A549 (cell line): Measurements from ENCODE around the gene ADGRF3. TPM values are rescaled to one million over a fixed set of nuclear protein-coding genes. Genes with fewer than 3 reads are reported as not detected.
"Not testable (repeated sequence)": the region's sequence is repeated elsewhere in the genome, so short reads cannot be mapped to it uniquely, and the experiment has no call there.

Experiments
- ATAC-seq, 2 experiments: fragments of 200-7000 bp in 1 of 2; fragments of >200 bp in 1 of 2; cut with Nextera tagmentation in 1 of 2; cut with Tn5 transposase in 1 of 2; 3 replicates each; pipeline versions ENCODE4 v1.8.0 to v1.9.1; 2018 to 2020; ENCODE audit warnings: mild to moderate bottlenecking in 1 of 2, moderate library complexity in 1 of 2
- CTCF ChIA-PET: fragments of 300-600 bp; sonication (Branson Sonifier 250); formaldehyde crosslinking; extraction: SDS; loops from one replicate; lab custom pipeline; 2021; ENCODE audit warnings: antibody characterized with exemption, inconsistent platforms; lab: Yijun Ruan, JAX
- POLR2A ChIA-PET: fragments of 350-600 bp; formaldehyde crosslinking; extraction: SDS; loops from one replicate; lab custom pipeline; 2021; ENCODE audit warnings: antibody characterized with exemption, inconsistent platforms; lab: Yijun Ruan, JAX
- DNase-seq, 2 experiments: peaks; one replicate each; pipeline versions ENCODE4 v3.0.0 to v3.0.0-alpha.2; 2011 to 2016; ENCODE audit warnings: low read depth in 1 of 2, low spot score in 1 of 2
- FAIRE-seq: peaks from 2 replicates; lab custom pipeline; 2011; peaks lifted over from hg19 to GRCh38; lab: Jason Lieb, UNC
- H3K27ac ChIP-seq, 2 experiments: fragments of >200 bp; sonication (Bioruptor Twin); formaldehyde crosslinking; 3 replicates each; pipeline ENCODE4 v1.5.1; 2016 to 2017
- H3K4me1 ChIP-seq: fragments of >200 bp; sonication (Bioruptor Twin); formaldehyde crosslinking; 3 replicates; pipeline ENCODE4 v1.6.1; 2016
- H3K4me2 ChIP-seq: fragments of >200 bp; sonication (Bioruptor Twin); formaldehyde crosslinking; 3 replicates; pipeline ENCODE4 v1.6.1; 2016
- H3K4me3 ChIP-seq: fragments of >200 bp; sonication (Bioruptor Twin); formaldehyde crosslinking; 3 replicates; pipeline ENCODE4 v1.5.1; 2016
- H3K9me3 ChIP-seq: fragments of >200 bp; sonication (Bioruptor Twin); formaldehyde crosslinking; 3 replicates; pipeline ENCODE4 v1.6.1; 2016
- CBX2 ChIP-seq: fragments of 200-600 bp; sonication (generic); IDR thresholded peaks from 2 replicates; pipeline ENCODE4 v1.6.1; 2016; ENCODE audit warnings: low read depth, mild to moderate bottlenecking, borderline replicate concordance
- CTCF ChIP-seq: fragments of >200 bp; sonication (Bioruptor Twin); formaldehyde crosslinking; IDR thresholded peaks from 3 replicates; pipeline ENCODE4 v1.5.1; 2016
- EHMT2 ChIP-seq: fragments of 200-600 bp; sonication (generic); IDR thresholded peaks from 2 replicates; pipeline ENCODE4 v1.6.1; 2016; ENCODE audit warnings: antibody characterized with exemption, low read depth, mild to moderate bottlenecking, moderate library complexity
- FOXS1 ChIP-seq: fragments of 250-450 bp; sonication (Bioruptor Pico); IDR thresholded peaks from 2 replicates; pipeline ENCODE4 v1.5.0; 2020; ENCODE audit warnings: mild to moderate bottlenecking, moderate library complexity
- MAFK ChIP-seq: fragments of 450-650 bp; IDR thresholded peaks from 2 replicates; pipeline ENCODE4 v1.6.1; 2014; ENCODE audit not compliant: partially characterized antibody
- RAD21 ChIP-seq, 2 experiments: fragments of >200 bp in 1 of 2; sonication (Bioruptor Twin) in 1 of 2; formaldehyde crosslinking in 1 of 2; IDR thresholded peaks in 1 of 2; conservative IDR thresholded peaks in 1 of 2; 2 replicates in 1 of 2; 3 replicates in 1 of 2; pipeline ENCODE4 v1.6.1; 2012 to 2018; ENCODE audit warnings: inconsistent platforms in 1 of 2
- RFX5 ChIP-seq: fragments of 450-650 bp; IDR thresholded peaks from 2 replicates; pipeline ENCODE4 v1.7.1; 2014; ENCODE audit warnings: antibody characterized with exemption, mild to moderate bottlenecking, moderate library complexity
- SMC3 ChIP-seq: fragments of >200 bp; sonication (Bioruptor Twin); formaldehyde crosslinking; IDR thresholded peaks from 3 replicates; pipeline ENCODE4 v1.6.1; 2018; ENCODE audit warnings: inconsistent platforms
- WGBS: methylation state at CpG from one replicate; pipeline ENCODE4 v1.1.6; 2017; ENCODE audit errors: missing lambda C conversion rate; 5-methylcytosine and 5-hydroxymethylcytosine counted together
- polyA plus RNA-seq, 4 experiments: library from polyadenylated mRNA; depleted of rRNA in 3 of 4; stranded (reverse); fragments of >200 nt; fragmentation: RNase III in 1 of 4; extraction: RNeasy Plus Mini Kit Qiagen cat#74134 plus additional on column Dnase treatment in 1 of 4; gene quantifications; 2 replicates in 3 of 4; 3 replicates in 1 of 4; pipeline ENCODE4 v1.2.3, GENCODE V29; 2011 to 2017
- TF ChIP-seq, protein P1 (sequence below): fragments of 200-600 bp; sonication (generic); IDR thresholded peaks from 2 replicates; pipeline ENCODE4 v1.6.1; 2016; ENCODE audit warnings: antibody characterized with exemption, mild to moderate bottlenecking, moderate library complexity

The ADGRF3 gene
- polyA plus RNA-seq, 2 of the 4 experiments (the other 2 are of a cell fraction): 0.12 to 0.21 TPM

GRCh38 chr2:26380281-26380680 lies 33.7 kb upstream of the ADGRF3 start (continued):
- no peak for TF ChIP-seq RAD21 (conservative IDR thresholded peaks at IDR 0.05 in 1 of 2, IDR thresholded peaks at IDR 0.05 in 1 of 2)
- TF ChIP-seq FOXS1 (CRISPR knock-in tag): no peak

DNA sequence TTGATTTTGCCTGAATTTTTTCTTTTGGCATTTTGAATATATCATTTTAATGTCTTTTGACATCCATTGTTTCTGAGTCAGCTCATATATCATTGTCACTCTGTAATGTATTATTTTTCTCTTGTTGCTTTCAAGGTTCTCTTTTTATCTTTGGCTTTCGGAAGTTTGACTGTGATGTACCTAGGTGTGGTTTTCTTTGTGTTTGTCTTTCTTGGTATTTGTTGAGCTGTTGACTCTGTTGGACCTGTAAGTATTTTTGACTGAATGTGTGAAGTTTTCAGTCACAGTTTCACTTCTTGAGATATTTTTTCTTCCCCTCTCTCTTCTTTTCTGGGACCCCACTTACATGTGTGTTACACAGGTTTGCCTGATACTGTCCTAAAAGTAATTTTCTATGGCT lies 30.2 kb upstream of the ADGRF3 start:
- CTCF ChIA-PET: no interaction called here
- Histone ChIP-seq H3K9me3 (no peaks in the 10 kb centered on the region), H3K4me3 (no peak overlapping the region), H3K27ac (no peak overlapping the region), H3K4me2 (no peak overlapping the region), H3K4me1 (no peaks in the 10 kb centered on the region)
- no peak for TF ChIP-seq RFX5
- no peak for TF ChIP-seq CTCF
- TF ChIP-seq FOXS1 (CRISPR knock-in tag): no peak
- no peak for TF ChIP-seq SMC3
- 78% methylated on average over 1 of the region's 1 CpG for WGBS
- POLR2A ChIA-PET: no interaction called here
- no peak for DNase-seq
- peak; percentile 7 for FAIRE-seq
- no peak for ATAC-seq

- no CpG with 5 or more reads among the region's 31 CpGs for WGBS
These were observed 24.3 kb upstream of the ADGRF3 start for GRCh38 chr2:26370909-26371308.

DNA sequence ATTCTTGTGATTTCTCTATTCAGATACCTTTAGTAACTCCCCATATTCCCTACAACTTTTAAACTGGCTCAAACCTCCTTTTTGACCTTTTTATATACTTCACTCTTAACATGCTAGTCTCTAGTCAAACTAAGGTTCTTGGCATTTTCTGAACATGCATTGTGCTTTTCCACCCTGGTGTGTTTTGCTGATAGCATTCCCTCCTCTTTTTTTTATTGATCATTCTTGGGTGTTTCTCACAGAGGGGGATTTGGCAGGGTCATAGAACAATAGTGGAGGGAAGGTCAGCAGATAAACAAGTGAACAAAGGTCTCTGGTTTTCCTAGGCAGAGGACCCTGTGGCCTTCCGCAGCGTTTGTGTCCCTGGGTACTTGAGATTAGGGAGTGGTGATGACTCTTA lies 23.1 kb upstream of the ADGRF3 start:
- H3K4me2 ChIP-seq, ATAC-seq, H3K4me1 ChIP-seq, H3K4me3 ChIP-seq, POLR2A ChIA-PET, CTCF ChIA-PET, H3K9me3 ChIP-seq, DNase-seq, FAIRE-seq, H3K27ac ChIP-seq: not testable (repeated sequence)
- no CpG with 5 or more reads among the region's 2 CpGs for WGBS

More at GRCh38 chr2:26370909-26371308, 24.3 kb upstream of the ADGRF3 start:
- H3K4me3 ChIP-seq, FAIRE-seq, ATAC-seq, H3K4me1 ChIP-seq, H3K27ac ChIP-seq, CTCF ChIA-PET, H3K9me3 ChIP-seq, POLR2A ChIA-PET, H3K4me2 ChIP-seq, DNase-seq: not testable (repeated sequence)

DNA sequence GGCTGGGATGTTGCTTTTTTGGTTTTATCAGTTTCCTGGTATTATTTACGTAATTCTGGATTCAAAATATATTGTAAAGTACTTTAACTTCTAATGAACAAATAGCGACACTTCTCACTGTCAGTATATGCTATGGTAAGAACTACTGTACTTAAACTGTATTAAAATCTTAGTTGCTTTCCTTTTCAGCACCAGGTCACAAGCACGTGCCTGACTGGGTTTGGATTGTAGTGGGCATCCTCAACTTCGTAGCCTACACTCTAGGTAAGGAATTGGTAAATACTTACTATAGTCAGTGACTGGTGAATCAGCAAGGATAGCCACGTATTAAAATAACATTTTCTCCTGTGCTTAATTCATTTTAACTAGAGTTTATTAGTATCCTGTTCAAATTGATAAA lies 20.4 kb upstream of the ADGRF3 start:
- FAIRE-seq: peak; percentile 59
- ChIA-PET POLR2A (interaction anchor here (1.5 kb wide), 1 partner anchor 21 kb away, joined by 4 read pairs; the partner anchor contains the start of gene SELENOI), CTCF (interaction anchor here (1.1 to 1.9 kb wide), 2 partner anchors 157 to 211 kb away, joined by 3 to 7 read pairs; no protein-coding TSS in a partner anchor)
- Histone ChIP-seq H3K9me3 (no peaks in the 10 kb centered on the region), H3K27ac (no peak overlapping the region), H3K4me3 (no peak overlapping the region), H3K4me2 (no peak overlapping the region), H3K4me1 (peaks cover 8% of the 10 kb centered on the region; the same call in 2 of the 3 replicates)
- TF ChIP-seq EHMT2 (no peak), CBX2 (no peak), MAFK (no peak)
- TF ChIP-seq, protein P1, sequence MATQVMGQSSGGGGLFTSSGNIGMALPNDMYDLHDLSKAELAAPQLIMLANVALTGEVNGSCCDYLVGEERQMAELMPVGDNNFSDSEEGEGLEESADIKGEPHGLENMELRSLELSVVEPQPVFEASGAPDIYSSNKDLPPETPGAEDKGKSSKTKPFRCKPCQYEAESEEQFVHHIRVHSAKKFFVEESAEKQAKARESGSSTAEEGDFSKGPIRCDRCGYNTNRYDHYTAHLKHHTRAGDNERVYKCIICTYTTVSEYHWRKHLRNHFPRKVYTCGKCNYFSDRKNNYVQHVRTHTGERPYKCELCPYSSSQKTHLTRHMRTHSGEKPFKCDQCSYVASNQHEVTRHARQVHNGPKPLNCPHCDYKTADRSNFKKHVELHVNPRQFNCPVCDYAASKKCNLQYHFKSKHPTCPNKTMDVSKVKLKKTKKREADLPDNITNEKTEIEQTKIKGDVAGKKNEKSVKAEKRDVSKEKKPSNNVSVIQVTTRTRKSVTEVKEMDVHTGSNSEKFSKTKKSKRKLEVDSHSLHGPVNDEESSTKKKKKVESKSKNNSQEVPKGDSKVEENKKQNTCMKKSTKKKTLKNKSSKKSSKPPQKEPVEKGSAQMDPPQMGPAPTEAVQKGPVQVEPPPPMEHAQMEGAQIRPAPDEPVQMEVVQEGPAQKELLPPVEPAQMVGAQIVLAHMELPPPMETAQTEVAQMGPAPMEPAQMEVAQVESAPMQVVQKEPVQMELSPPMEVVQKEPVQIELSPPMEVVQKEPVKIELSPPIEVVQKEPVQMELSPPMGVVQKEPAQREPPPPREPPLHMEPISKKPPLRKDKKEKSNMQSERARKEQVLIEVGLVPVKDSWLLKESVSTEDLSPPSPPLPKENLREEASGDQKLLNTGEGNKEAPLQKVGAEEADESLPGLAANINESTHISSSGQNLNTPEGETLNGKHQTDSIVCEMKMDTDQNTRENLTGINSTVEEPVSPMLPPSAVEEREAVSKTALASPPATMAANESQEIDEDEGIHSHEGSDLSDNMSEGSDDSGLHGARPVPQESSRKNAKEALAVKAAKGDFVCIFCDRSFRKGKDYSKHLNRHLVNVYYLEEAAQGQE: peak; percentile 44; the same call in 1 of the 2 replicates
- 89% methylated on average over 5 of the region's 5 CpGs for WGBS
- no peak for DNase-seq
- no peak for ATAC-seq
